Lung (tissue), 12 donors: ENCODE data around the gene ABHD17B. TPM values are rescaled to one million over a fixed set of nuclear protein-coding genes. Genes with fewer than 3 reads are reported as not detected.
A peak's percentile ranks its signal among the peaks of the same experiment; 100 is the strongest.

Experiments used
- ATAC-seq: fragments of 200-7000 bp; cut with Tn5 transposase; one replicate; pipeline ENCODE4 v1.9.1; 2020; ENCODE audit warnings: moderate number of reproducible peaks; ENCODE audit not compliant: insufficient read depth, low FRiP score
- DNase-seq, 3 donors: peaks; one replicate each; pipeline ENCODE4 v3.0.0-alpha.2; 2013 to 2017
- H3K27ac ChIP-seq, 2 donors: one replicate each; pipeline ENCODE4 v1.5.1; 2013; ENCODE audit warnings: mild to moderate bottlenecking in 2 of 2, moderate library complexity in 2 of 2, control low read depth in 1 of 2, inconsistent platforms in 1 of 2, low read depth in 1 of 2, low read length in 1 of 2
- H3K27me3 ChIP-seq, 3 donors: one replicate each; pipeline ENCODE4 v1.5.1; 2013; ENCODE audit warnings: low read length in 2 of 3; ENCODE audit not compliant: control insufficient read depth in 3 of 3, insufficient read depth in 3 of 3
- H3K36me3 ChIP-seq, 4 donors: one replicate each; pipeline ENCODE4 v1.5.1; 2013; ENCODE audit warnings: low read length in 4 of 4, mild to moderate bottlenecking in 1 of 4, moderate library complexity in 1 of 4; ENCODE audit not compliant: control insufficient read depth in 4 of 4, insufficient read depth in 4 of 4
- H3K4me1 ChIP-seq, 5 donors: one replicate each; pipeline ENCODE4 v1.5.1; 2013; ENCODE audit warnings: low read length in 5 of 5, mild to moderate bottlenecking in 2 of 5, moderate library complexity in 1 of 5; ENCODE audit not compliant: control insufficient read depth in 5 of 5, insufficient read depth in 5 of 5
- H3K4me3 ChIP-seq: one replicate; pipeline ENCODE4 v1.5.1; 2013; ENCODE audit warnings: mild to moderate bottlenecking, control low read depth, moderate library complexity
- H3K9ac ChIP-seq, 2 donors: one replicate each; pipeline ENCODE4 v1.5.1; 2013; ENCODE audit warnings: low read length in 2 of 2, control low read depth in 1 of 2; ENCODE audit not compliant: insufficient read depth in 1 of 2
- H3K9me3 ChIP-seq, 4 donors: one replicate each; pipeline ENCODE4 v1.5.1; 2013; ENCODE audit warnings: low read length in 3 of 4, mild to moderate bottlenecking in 1 of 4, moderate library complexity in 1 of 4; ENCODE audit not compliant: control insufficient read depth in 4 of 4, insufficient read depth in 3 of 4
- WGBS, 2 donors: extraction: QIAGEN DNeasy Blood & Tissue Kit; methylation state at CpG; one replicate each; pipeline ENCODE4 v1.1.7; 2013; 5-methylcytosine and 5-hydroxymethylcytosine counted together
- polyA plus RNA-seq, 2 donors: library from polyadenylated mRNA; stranded (reverse); fragments of 200-250 nt; gene quantifications; one replicate each; pipeline ENCODE4 v1.2.1, GENCODE V29; 2013
- total RNA-seq, 2 donors: library from RNA; depleted of rRNA in 1 of 2; stranded (reverse); fragments of >200 nt in 1 of 2; gene quantifications; one replicate each; pipeline ENCODE4 v1.2.1, GENCODE V29; 2014 to 2021
- TF ChIP-seq, protein P1 (sequence below): IDR thresholded peaks from 2 replicates; pipeline ENCODE4 v1.5.1; 2012; ENCODE audit warnings: mild to moderate bottlenecking; ENCODE audit errors: control extremely low read depth, extremely low read depth
- donor health status: control.
- donor health status: control.
- donor health status: Bipolar disorder and iron deficiency.
- donor health status: healthy.
- donor health status: DM: yes; HTN: yes; CAD: no.

The ABHD17B gene
- total and polyA plus RNA-seq, 4 donors, result 3.2 to 37.7 (median 13.8) TPM

- Histone ChIP-seq H3K9ac (no peak overlapping the region), H3K36me3 (peaks cover 0 to 1% (median 0%) of the 10 kb centered on the region in 4 donors), H3K27ac (no peak overlapping the region), H3K4me3 (no peak overlapping the region), H3K4me1 (peaks cover 0 to 11% (median 0%) of the 10 kb centered on the region in 5 donors), H3K9me3 (no peaks in the 10 kb centered on the region), H3K27me3 (no peaks in the 10 kb centered on the region)
- DNase-seq (no peak), ATAC-seq (no peak)
- TF ChIP-seq, protein P1, sequence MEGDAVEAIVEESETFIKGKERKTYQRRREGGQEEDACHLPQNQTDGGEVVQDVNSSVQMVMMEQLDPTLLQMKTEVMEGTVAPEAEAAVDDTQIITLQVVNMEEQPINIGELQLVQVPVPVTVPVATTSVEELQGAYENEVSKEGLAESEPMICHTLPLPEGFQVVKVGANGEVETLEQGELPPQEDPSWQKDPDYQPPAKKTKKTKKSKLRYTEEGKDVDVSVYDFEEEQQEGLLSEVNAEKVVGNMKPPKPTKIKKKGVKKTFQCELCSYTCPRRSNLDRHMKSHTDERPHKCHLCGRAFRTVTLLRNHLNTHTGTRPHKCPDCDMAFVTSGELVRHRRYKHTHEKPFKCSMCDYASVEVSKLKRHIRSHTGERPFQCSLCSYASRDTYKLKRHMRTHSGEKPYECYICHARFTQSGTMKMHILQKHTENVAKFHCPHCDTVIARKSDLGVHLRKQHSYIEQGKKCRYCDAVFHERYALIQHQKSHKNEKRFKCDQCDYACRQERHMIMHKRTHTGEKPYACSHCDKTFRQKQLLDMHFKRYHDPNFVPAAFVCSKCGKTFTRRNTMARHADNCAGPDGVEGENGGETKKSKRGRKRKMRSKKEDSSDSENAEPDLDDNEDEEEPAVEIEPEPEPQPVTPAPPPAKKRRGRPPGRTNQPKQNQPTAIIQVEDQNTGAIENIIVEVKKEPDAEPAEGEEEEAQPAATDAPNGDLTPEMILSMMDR, result no peak
Measured at GRCh38 chr9:71915495-71915894, 4.5 kb upstream of the ABHD17B start.

GRCh38 chr9:71911908-71912335 lies 929 bp upstream of the ABHD17B start:
- TF ChIP-seq, protein P1, result no peak

GRCh38 chr9:71910650-71911060 lies 338 bp downstream of the ABHD17B start:
- TF ChIP-seq, protein P1, result no peak
- Histone ChIP-seq H3K27ac (peak overlapping the region; percentile 88 to 97), H3K36me3 (no peaks in the 10 kb centered on the region), H3K4me3 (peak overlapping the region; percentile 95), H3K27me3 (no peaks in the 10 kb centered on the region), H3K9ac (peak overlapping the region; percentile 76 to 86), H3K4me1 (peaks cover 3 to 16% (median 6%) of the 10 kb centered on the region in 5 donors), H3K9me3 (no peaks in the 10 kb centered on the region)
- DNase-seq, result no peak
- peak; percentile 20 for ATAC-seq
- WGBS, 2 donors, result 0 to 1% methylated on average over 39 to 56 of the region's 56 CpGs

More at GRCh38 chr9:71911908-71912335, 929 bp upstream of the ABHD17B start:
- peak overlapping the region; percentile 69 to 93 for H3K9ac ChIP-seq
- H3K9me3 ChIP-seq, result no peaks in the 10 kb centered on the region
- peaks cover 3 to 16% (median 6%) of the 10 kb centered on the region in 5 donors for H3K4me1 ChIP-seq
- ATAC-seq (no peak), DNase-seq (peak in 1 of 3 donors; percentile 75)
- peak overlapping the region; percentile 85 for H3K4me3 ChIP-seq
- H3K27me3 ChIP-seq, result no peaks in the 10 kb centered on the region
- 0 to 1% methylated on average over 9 of the region's 9 CpGs for WGBS, 2 donors
- no peaks in the 10 kb centered on the region for H3K36me3 ChIP-seq
- H3K27ac ChIP-seq, result peak overlapping the region; percentile 84 to 85
